ENCODE measurements around the gene PMEPA1.

The PMEPA1 gene

DNA sequence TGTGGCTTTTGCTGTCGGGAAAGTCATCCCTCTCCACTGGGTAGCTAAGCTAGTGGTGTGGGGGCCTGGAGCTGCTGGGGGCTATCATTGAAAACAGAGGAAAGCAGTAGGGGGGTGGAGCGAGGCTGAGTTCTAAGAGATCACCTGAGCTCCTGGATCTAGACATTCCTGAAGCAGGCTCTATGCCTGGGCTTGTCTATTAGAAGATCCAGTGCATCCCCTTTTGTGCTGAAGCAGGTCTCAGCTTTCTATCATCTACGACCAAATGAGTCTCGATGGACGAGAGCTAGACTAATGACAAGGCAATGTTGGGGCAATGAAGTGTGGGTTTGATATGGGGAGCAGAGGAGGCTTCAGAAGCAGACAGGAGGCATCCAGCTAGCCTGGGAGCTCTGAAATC lies 108.1 kb downstream of the PMEPA1 start:
- no peak for DNase-seq

DNA sequence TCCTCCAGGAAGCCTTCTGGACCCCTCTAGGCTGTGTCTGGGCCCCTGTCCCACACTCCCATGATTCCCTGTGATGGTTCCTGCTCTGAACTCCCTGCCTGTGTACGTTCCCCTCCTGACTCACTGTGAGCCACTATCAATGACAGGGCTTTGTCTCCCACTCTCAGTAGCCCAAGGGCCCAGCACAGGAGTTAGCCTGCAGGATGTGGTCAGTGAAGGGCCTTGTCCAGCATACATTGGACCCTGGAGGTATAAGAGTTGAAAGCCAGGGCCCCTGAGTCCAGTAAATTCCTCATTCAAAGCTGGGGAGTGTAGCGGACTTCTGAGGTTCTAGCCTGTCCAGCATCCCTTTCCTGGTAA lies 108.6 kb downstream of the PMEPA1 start:
- DNase-seq: no peak

DNA sequence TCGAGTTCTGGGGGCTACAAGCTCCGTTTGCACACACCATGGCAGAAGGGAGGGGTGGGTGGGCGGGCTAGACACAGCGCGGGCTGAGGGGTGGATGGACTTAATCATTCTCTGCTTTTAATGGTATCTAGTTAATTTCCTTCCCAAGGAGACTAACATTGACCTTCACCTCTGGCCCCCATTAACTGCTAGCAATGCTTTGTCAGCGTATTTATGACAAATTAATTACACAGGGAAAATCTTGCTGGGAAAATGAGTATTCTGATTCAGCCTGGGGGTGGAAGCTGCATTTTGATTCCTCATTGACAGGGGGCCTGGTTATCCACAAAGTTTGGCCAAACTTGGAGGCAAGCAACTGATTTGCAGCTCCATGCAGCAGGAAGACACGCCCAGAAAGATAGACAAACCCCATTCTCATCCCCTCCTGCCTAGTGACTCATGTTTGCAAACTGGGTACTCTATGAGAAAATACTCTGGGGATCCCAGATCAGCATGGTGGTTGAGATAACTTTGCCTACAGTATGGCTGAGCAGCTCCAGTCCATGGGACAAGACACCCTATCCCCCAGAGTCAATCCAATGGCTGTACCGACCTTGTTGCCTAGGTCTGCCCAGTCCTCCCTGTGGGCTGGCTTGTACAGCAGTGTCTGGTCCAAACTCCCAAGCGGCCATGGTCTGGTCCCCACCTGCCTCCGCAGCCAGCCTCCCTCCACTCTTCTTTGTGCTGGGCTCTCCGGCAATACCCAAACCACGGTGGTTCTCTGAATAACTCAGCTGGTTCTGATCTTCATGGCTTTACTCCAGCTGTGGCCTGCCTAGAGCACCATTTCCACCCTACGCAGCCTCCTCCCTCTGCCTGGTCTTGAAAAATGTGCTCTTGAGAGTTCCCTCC lies 109.2 kb downstream of the PMEPA1 start:
- no peak for DNase-seq

DNA sequence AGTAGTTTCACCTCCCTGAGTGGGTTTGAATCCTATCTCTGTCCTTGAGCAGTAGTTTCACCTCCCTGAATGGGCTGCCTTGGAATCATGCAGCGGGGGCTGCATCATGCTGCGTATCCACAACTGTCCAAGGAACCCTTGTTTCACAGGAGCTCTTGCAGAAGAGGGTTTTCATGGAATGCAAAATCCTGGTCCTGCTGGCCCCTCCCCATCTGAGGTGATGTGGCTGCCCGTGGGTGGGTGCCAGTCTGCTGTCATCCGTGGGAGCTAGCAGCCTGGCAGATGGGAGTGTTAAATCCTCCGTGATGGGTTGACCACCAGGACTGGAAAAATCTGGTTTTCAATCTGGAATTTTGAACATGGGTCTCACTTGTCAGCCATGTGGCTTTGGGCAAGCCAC lies 111.3 kb downstream of the PMEPA1 start:
- no peak for DNase-seq

All from DMS79 treated with DMSO at 0.1 percent for 48 hours (cell line).